NB4 (cell line): ENCODE measurements around the gene DOCK3.
"Not testable (repeated sequence)": the region's sequence is repeated elsewhere in the genome, so short reads cannot be mapped to it uniquely, and the experiment has no call there.

Experiments
- CTCF ChIP-seq: IDR thresholded peaks from one replicate; pipeline ENCODE4 v1.5.1; 2012; ENCODE audit warnings: low read depth, low read length
- MAX ChIP-seq: IDR thresholded peaks from 2 replicates; pipeline ENCODE4 v1.6.1; 2011; ENCODE audit warnings: low read depth, low read length
- MYC ChIP-seq: IDR thresholded peaks from 2 replicates; pipeline ENCODE4 v1.6.1; 2011; ENCODE audit warnings: low read depth, low read length
- POLR2A ChIP-seq: IDR thresholded peaks from 2 replicates; pipeline ENCODE4 v1.6.1; 2011; ENCODE audit warnings: mild to moderate bottlenecking; ENCODE audit not compliant: insufficient read length; ENCODE audit errors: extremely low read depth

GRCh38 chr3:50932918-50933317 lies 258.2 kb downstream of the DOCK3 start:
- not testable (repeated sequence) for TF ChIP-seq CTCF, MAX, POLR2A, MYC
